ENCODE data around the gene TPBGL. TPM values are rescaled to one million over a fixed set of nuclear protein-coding genes. Genes with fewer than 3 reads are reported as not detected.
A peak's percentile ranks its signal among the peaks of the same experiment; 100 is the strongest.

The TPBGL gene
- polyA plus RNA-seq, 1 of the 3 experiments (the other 2 are of a cell fraction), result 0.03 TPM

- Histone ChIP-seq H3K4me2 (no peak overlapping the region), H3K9ac (no peak overlapping the region), H3K9me3 (no peaks in the 10 kb centered on the region), H3K4me3 (ENCODE audit: low read depth in 2 of 2, low read length in 1 of 2) (no peak overlapping the region), H3K9me2 (no peaks in the 10 kb centered on the region), H3F3A (replicated peaks; ENCODE audit: insufficient read depth) (no peaks in the 10 kb centered on the region), H3K36me3 (replicated peaks in 1 of 2; ENCODE audit: control insufficient read depth in 1 of 2, insufficient read depth in 2 of 2, low read length in 1 of 2) (no peaks in the 10 kb centered on the region), H3K27ac (ENCODE audit: low read depth in 2 of 2, low read length in 1 of 2) (no peak overlapping the region), H3K27me3 (ENCODE audit: insufficient read depth) (no peaks in the 10 kb centered on the region), H3K4me1 (ENCODE audit: control insufficient read depth in 1 of 2, insufficient read depth in 2 of 2, low read depth in 1 of 2, low read length in 1 of 2) (peaks cover 0 to 26% of the 10 kb centered on the region in 2 experiments; a peak in 1 of 4 replicates), H2AFZ (ENCODE audit: low read depth) (no peak overlapping the region), H3K79me2 (ENCODE audit: insufficient read depth) (no peaks in the 10 kb centered on the region), H4K20me1 (ENCODE audit: insufficient read depth) (no peaks in the 10 kb centered on the region)
- no peak for TF ChIP-seq USF2 (IDR thresholded peaks at IDR 0.05; ENCODE audit: borderline replicate concordance, low read depth, low read length)
- no peak for TF ChIP-seq FOSL2 (IDR thresholded peaks at IDR 0.05; ENCODE audit: borderline replicate concordance, low read depth)
- TF ChIP-seq FOXJ3 (CRISPR knock-in tag; IDR thresholded peaks at IDR 0.05), result no peak
- TF ChIP-seq ZBTB33 (IDR thresholded peaks at IDR 0.05; ENCODE audit: borderline replicate concordance, low read depth), result no peak
- ChIA-PET POLR2A (no interaction called here), CTCF (interaction anchor here (1.0 to 10.1 kb wide), 7 partner anchors 12 to 167 kb away, joined by 3 to 142 read pairs (median 5); partner anchors contain the start of gene TPBGL)
- DNase-seq, result no peak
- WGBS (ENCODE audit: low lambda C conversion rate), result 42% methylated on average over 5 of the region's 5 CpGs
These were observed 46.4 kb upstream of the TPBGL start for GRCh38 chr11:75194147-75194546.

GRCh38 chr11:75195167-75195962, 45.2 kb upstream of the TPBGL start:
- H3K4me2 ChIP-seq, result no peak overlapping the region
- H3K79me2 ChIP-seq (ENCODE audit: insufficient read depth), result no peaks in the 10 kb centered on the region
- no peak overlapping the region for H3K4me3 ChIP-seq (ENCODE audit: low read depth in 2 of 2, low read length in 1 of 2)
- ChIA-PET CTCF (interaction anchor here (0.6 to 10.1 kb wide), 16 partner anchors 11 to 265 kb away, joined by 3 to 142 read pairs (median 4); partner anchors contain the start of gene TPBGL), POLR2A (interaction anchor here (0.7 kb wide), 1 partner anchor 35 kb away, joined by 3 read pairs; no protein-coding TSS in a partner anchor)
- no peaks in the 10 kb centered on the region for H3K36me3 ChIP-seq (replicated peaks in 1 of 2; ENCODE audit: control insufficient read depth in 1 of 2, insufficient read depth in 2 of 2, low read length in 1 of 2)
- peak overlapping the region in 1 of 2 experiments; percentile 4; a peak in 1 of 4 replicates for H3K27ac ChIP-seq (ENCODE audit: low read depth in 2 of 2, low read length in 1 of 2)
- WGBS (ENCODE audit: low lambda C conversion rate), result 53% methylated on average over 5 of the region's 7 CpGs
- H3K9ac ChIP-seq, result no peak overlapping the region
- peak; percentile 71 for DNase-seq
- H3K4me1 ChIP-seq (ENCODE audit: control insufficient read depth in 1 of 2, insufficient read depth in 2 of 2, low read depth in 1 of 2, low read length in 1 of 2), result peaks cover 0 to 26% of the 10 kb centered on the region in 2 experiments; a peak in 1 of 4 replicates
- H3F3A ChIP-seq (replicated peaks; ENCODE audit: insufficient read depth), result no peaks in the 10 kb centered on the region
- H4K20me1 ChIP-seq (ENCODE audit: insufficient read depth), result no peaks in the 10 kb centered on the region
- no peak overlapping the region for H2AFZ ChIP-seq (ENCODE audit: low read depth)
- no peaks in the 10 kb centered on the region for H3K9me2 ChIP-seq
- H3K27me3 ChIP-seq (ENCODE audit: insufficient read depth), result no peaks in the 10 kb centered on the region
- no peaks in the 10 kb centered on the region for H3K9me3 ChIP-seq
- no peak for TF ChIP-seq MAX (IDR thresholded peaks at IDR 0.05; ENCODE audit: low read depth)
- no peak for TF ChIP-seq TEAD4 (IDR thresholded peaks at IDR 0.05; ENCODE audit: borderline replicate concordance, insufficient read depth)
- TF ChIP-seq MEF2A (IDR thresholded peaks at IDR 0.05; ENCODE audit: borderline replicate concordance, low read depth), result no peak
- TF ChIP-seq FOXJ3 (CRISPR knock-in tag; IDR thresholded peaks at IDR 0.05), result no peak
- no peak for TF ChIP-seq ZBTB33 (IDR thresholded peaks at IDR 0.05; ENCODE audit: borderline replicate concordance, low read depth)
- no peak for TF ChIP-seq YY1 (IDR thresholded peaks at IDR 0.05; ENCODE audit: low read depth)
- TF ChIP-seq GATA2 (CRISPR knock-in tag; IDR thresholded peaks at IDR 0.05), result peak; percentile 56; the same call in 1 of the 2 replicates
- TF ChIP-seq SMC3 (IDR thresholded peaks at IDR 0.05; ENCODE audit: low read depth, low read length), result no peak
- TF ChIP-seq ELF1 (IDR thresholded peaks at IDR 0.05), result no peak
- TF ChIP-seq RXRA (IDR thresholded peaks at IDR 0.05; ENCODE audit: borderline replicate concordance, low read depth), result no peak
- TF ChIP-seq RCOR1 (IDR thresholded peaks at IDR 0.05; ENCODE audit: low read length), result no peak
- TF ChIP-seq GABPA (IDR thresholded peaks at IDR 0.05; ENCODE audit: low read depth), result no peak
- TF ChIP-seq CTCF (IDR thresholded peaks at IDR 0.05), result no peak
- no peak for TF ChIP-seq PBX3 (IDR thresholded peaks at IDR 0.05)
